Germinal center (tissue), 1 donor: ENCODE data around the gene PRDX5.

Source experiments
- DNase-seq: peaks from one replicate; pipeline ENCODE4 v3.0.0; 2012; ENCODE audit warnings: mixed read lengths, low spot score

The PRDX5 gene

DNA sequence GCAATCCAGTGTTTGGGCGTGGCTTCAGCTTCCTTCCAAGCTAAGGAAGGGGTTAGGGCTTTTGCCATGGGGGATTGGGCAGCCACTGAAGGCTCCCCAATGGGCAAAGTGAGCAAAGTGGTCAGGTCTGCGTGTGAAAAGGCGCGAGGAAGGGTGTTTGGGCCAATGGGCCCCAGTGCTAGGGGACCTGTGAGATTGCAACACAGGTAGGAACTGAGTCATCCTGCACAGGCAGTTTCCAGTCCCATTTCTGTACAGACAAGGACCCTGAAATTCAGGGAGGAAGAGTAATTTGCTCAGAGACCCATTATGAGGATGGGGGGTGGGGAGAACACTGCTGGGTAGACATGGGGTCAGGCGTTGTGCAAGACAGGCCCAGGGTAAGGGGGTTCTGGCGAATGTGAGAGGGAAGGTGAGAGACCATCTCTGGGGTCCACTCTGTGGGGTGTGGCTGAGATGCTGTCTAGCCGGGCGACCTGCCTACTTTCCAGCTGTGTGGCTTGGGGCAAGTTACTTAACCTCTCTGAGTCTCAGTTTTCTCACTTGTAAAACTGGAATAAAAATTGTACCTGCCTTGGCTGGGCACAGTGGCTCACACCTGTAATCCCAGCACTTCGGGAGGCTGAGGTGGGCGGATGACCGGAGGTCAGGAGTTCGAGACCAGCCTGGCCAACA, 29.4 kb downstream of the PRDX5 start:
- no peak for DNase-seq

DNA sequence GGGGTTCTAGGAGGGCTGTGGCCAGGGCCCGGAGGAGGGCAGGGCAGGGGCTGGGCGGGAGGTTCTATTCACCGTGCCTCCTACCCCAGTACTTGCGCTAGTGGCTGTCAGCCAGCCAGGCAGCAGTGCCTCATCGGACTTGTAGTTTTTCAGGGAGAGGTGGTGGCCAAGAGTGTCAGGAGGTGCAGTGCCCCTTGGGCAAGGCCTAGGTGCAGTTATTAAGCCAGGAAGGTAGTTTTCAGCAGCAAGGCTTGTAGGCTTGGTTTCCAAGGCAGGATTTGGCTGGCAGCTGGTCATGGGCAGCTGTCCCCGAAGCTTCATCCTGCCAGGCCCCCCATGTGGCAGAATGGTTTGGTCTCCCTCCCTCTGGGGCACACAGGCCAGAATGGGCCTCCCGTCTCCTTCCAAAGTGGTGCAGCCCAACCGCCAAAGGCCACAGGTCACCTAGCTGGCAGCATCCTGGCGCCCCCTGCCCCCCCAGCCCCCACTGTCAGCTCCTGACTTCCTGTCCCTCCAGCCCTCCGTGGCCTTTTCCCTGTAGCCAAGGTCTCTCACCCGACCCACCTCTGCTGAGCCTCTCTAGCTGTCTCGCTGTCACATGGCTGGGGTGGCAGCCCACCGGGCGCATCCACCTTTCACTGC, 30.6 kb downstream of the PRDX5 start:
- DNase-seq = no peak

DNA sequence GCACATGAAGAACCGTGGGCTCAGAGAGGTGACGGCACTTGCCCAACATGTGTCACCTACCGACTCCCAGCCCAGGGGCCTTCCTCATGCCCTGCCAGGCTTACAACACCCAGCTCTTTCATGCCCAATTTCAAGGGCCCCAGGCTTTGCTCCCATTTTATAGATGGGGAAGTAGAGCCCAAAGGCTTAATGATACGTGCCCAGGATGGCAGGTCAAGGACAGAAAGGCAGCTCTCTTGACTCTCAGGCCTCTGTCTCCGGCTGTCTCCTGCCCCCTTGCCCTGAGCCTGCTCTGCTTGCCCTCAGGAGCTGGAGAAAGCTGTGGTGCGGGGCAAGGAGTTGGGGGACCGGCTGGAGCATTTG, 31.1 kb downstream of the PRDX5 start:
- DNase-seq = no peak

DNA sequence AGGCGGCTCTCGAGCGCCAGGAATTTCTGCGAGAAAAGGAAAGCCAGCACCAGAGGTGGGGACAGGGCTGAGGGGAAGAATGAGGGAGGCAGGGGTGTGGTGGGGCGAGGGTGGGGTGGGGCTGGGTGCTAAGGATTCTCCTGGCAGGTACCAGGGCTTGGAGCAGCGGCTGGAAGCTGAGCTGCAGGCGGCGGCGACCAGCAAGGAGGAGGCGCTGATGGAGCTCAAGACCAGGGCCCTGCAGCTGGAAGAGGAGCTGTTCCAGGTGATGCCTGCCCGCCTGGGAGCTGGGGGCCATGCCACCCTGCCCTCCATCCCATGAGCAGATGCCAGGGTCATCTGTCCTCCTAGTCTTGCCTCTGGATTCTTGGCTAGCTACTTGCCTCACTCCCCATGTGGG, 31.5 kb downstream of the PRDX5 start:
- DNase-seq = no peak

DNA sequence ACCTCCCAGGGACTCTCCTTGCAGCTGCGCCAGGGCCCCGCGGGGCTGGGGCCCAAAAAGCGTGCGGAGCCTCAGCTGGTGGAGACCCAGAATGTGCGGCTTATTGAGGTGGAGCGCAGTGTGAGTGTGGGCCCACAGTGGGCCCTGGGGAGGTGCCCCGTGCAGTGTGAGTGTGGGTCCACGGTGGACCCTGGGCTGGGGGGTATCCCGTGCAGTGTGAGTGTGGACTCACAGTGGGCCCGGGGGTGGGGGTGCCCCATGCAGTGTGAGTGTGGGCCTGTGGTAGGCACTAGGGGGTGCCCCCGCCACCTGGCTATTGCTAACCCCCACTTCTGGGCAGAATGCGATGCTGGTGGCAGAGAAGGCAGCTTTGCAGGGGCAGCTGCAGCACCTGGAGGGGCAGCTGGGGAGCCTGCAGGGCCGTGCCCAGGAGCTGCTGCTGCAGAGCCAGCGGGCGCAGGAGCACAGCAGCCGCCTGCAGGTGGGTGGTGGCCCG, 33.3 kb downstream of the PRDX5 start:
- DNase-seq = no peak

DNA sequence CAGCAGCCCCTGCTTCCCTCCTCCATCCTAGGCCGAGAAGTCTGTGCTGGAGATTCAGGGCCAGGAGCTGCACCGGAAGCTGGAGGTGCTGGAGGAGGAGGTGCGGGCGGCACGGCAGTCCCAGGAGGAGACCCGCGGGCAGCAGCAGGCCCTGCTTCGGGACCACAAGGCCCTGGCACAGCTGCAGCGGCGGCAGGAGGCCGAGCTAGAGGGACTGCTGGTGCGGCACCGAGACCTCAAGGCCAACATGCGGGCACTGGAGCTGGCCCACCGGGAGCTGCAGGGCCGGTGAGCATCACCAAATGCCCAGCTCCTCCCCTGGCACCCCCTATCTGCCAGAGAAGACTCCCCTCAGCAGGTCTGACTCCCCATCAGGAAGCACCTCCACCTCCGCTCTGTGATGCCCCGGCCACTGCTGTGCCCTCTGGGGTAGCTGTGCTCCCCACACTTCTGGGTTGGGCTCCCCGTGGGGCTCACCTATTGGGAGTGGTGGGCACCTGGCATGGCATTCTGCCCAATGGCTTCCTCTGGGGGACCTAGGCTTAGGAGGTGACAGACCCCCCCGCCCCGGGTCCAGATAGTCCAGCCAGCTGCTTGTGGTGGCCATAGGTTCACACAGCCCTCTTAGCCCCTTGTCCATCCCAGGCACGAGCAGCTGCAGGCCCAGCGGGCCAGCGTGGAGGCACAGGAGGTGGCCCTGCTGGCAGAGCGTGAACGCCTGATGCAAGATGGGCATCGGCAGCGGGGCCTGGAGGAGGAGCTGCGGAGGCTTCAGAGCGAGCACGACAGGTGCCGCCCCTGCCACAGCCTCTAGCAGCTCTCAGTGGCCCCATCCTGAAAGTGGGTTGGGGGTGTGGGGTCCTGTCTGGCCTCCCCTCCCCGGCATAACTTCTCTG, 34.4 kb downstream of the PRDX5 start:
- no peak for DNase-seq

DNA sequence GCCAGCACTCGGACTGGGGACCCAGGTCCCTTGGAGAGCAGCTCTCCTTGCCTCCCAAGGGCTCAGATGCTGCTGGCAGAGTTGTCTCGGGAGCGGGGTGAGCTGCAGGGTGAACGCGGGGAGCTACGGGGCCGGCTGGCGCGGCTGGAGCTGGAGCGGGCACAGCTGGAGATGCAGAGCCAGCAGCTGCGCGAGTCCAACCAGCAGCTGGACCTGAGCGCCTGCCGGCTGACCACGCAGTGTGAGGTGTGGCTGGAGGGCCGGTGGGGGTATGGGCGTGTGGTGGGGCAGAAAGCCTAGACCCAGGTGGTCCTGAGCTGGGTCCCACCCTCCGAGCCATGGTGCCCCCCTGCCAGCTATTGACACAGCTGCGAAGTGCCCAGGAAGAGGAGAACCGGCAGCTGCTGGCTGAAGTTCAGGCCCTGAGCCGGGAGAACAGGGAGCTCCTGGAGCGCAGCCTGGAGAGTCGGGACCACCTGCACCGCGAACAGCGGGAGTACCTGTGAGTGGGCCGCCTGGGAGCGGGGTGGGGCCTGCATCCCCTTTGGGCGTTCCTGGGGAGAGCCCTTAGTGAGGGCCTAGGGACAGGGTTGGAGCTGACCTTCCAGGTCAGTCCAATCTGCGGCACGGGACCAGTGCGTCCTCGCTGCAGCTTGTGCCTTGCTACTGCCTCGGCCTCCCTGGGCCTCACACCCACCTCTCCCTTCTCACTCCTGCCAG, 35.2 kb downstream of the PRDX5 start:
- DNase-seq = no peak

DNA sequence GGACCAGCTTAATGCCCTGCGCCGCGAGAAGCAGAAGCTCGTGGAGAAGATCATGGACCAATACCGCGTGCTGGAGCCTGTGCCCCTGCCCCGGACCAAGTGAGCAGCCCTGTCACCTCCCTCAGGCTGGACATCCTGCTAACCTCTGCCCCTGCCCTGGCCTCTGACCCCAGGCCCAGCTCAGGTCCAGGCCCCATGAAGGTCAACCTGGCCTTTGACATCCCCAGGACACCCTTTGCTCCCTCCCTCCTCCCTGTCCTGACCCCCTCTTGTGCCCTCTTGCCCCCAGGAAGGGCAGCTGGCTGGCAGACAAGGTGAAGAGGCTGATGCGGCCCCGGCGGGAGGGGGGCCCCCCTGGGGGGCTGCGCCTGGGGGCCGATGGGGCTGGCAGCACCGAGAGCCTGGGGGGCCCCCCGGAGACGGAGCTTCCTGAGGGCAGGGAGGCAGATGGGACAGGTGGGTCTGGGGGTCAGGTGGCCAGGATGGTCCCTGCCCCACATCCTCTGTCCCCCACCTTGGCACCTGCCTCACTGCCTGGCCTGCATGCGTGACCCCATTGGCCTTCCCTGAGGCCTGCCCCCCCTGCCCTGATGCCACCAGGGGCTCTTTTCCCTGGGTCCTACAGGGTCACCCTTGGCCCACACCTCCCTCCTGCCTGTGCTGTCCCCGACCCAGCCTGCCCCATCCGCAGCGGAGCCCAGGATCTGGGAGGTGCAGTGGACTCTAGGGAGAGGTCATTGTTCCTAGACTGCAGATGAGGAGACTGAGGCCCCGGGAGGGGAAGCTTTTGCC, 36.0 kb downstream of the PRDX5 start:
- DNase-seq = no peak

DNA sequence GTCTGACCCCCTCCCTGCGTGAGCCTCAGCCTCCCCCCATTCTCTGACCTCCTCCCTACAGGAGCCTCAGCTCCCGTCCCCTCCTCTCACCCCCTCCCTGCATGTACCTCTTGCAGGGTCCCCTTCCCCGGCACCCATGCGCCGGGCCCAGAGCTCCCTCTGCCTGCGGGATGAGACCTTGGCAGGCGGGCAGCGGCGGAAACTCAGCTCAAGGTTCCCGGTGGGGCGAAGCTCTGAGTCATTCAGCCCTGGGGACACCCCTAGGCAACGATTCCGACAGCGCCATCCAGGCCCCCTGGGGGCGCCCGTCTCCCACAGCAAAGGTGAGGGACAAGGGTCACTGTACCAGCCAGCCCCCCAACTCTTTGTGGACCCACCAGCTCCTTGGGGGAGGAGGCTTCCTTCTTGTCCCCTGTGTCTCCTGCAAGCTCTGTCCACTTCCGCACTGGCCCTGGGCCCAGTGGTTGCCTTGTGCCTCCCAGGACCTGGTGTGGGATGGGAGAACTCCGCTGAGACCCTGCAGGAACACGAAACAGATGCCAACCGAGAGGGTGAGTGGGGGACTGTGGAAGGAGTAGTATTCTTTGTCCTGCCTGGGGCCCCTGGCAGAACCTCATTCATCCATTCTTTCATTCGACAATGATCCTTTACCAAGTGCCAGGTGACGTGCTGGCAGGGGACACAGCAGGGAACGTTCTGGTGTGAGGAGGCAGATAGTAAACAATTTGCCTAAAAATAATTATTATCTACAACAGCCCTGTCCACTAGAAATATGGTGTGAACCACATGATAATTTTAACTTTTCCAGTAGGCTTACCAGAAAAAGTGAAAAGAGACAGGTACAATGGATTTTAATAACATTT, 37.4 kb downstream of the PRDX5 start:
- peak; percentile 62 for DNase-seq

DNA sequence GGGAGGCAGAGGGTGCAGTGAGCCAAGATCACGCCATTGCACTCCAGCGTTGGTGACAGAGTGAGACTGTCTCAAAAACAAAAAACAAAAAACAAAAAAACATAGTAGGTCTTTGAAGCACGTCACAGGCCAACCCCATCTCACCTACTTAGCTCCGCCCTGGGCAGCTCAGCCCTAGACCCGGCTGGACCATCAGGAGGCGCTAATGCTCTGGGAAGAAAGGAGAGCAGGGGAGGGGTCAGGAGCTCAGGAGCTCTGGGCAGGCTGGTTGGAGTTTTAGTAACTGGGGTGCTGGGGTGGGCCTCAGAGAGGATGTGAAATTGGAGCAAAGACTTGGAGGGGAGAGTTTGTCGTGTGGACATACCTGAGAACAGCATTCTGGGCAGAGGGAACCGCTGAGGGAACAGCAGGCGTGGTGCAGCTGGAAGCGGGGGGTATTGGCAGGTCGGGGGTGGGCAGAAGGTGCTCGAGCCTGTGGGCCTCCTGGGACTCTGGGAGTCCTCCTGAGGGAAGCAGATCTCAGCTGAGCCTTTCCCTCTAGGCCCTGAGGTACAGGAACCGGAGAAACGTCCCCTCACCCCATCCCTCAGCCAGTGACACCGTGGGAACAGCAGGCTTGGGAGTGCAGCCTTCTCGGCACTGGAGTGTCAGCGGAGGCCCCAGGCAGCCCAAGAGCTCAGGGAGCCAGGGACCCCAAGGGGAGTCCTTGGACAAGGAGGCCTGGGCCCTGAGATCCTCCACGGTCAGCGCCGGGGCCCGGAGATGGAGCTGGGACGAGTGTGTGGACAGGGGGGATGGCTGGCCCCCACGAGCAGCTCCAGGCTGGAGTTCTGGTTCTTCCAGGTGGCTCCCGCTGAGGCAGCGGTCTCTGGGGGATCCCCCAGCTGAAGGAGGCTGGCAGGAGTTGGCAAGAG, 38.8 kb downstream of the PRDX5 start:
- DNase-seq = no peak

DNA sequence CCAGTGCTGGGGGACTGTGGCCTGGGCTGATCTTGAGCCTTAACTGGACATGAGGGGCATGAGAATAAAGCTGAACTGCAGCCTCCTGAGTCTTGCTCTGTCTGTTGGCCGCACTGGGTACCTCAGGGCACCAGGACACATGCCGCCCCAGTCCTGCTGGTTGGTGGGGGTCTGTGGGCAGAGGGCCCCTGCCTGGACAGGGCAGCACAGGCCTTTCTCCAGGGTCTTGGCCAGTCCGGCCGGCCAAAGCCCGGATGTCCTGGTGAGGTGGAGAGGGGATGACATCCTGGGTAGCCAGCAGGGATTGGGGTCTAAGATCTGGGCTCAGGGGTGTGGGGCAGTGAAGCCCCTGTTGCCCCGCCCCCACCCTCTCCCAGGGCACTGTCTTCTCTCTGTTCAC, 39.5 kb downstream of the PRDX5 start:
- no peak for DNase-seq

DNA sequence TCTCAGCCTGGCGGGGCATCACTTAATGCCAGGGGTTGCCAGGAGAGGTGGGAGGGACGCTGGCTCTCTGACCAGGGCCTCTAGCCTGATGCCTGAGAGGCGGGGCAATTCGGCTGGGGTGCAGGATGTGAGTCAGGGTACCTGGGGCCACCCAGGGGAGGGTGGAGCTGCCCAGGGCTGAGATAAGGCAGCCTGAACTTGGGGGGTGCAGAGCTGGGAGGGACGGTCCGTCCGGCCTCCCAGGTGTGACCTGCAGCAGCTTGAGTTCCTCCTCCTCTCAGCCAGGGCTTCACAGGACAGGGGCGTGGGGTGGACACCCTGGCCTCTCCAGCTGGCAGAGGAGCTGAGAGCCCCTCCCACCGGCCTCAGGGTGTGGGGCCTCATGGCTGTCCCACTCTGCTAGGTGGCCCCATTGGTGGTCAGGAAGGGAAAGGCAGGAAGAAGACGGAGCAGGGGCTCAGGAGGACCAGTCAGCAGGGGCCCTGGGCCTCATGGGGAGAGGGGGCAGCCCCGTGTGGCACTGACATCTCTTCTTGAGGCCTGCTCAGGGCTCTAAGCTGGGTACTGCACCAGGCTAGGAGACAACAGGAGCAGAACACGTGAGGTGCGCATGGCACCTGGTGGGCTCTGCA, 40.1 kb downstream of the PRDX5 start:
- DNase-seq = no peak

DNA sequence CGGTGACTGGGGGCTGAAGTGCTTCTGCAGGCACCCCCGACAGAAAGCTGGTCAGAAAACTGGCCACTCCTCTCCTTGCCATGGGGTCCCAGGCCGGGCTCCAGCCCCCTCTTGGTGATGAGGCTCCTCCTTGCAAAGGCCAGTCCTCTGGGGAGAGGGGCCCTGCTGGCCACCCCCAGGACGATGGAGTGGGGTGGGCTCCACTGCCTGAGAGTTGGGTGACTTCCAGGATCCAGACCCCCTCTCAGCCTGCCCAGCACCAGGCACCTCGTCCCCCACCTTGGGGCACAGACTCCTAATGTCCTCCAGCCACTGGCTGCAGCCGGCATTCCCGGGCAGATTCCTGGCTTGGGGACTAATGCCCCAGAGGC, 40.6 kb downstream of the PRDX5 start:
- DNase-seq = no peak

DNA sequence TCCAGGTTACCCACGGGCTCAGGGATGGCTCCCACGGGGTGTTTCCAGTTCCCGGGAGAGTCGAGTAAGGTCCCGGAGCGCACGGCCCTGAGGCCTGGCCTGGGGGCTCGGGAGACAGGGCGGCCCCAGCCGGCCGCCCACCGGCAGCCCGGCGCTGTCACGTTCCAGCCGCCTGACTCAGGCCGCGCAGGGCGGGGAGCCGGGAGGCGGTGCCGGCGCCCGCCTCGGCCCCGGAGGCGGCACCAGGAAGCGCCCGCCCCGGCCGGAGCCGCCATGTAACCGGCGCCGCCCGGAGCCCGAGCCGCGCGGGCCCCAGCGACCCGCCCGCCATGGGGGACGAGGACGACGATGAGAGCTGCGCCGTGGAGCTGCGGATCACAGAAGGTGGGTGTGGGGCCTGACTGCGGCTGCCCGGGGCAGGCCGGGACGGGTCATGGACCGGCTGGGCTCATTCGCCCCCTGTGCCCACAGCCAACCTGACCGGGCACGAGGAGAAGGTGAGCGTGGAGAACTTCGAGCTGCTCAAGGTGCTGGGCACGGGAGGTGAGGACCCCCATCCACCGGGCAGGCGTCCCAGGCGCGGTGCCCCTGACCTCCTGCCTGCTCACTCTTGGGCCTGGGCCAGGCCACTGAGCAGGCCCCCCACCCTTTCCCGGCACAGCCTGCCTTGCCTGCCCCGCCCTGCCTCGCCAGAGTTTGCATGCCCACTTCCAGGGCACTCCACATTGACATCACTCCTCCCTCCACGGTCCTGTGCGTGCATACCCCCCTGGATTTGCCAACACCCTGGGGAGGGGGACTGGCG, 41.2 kb downstream of the PRDX5 start, which contains the start of gene RPS6KA4:
TSS of gene RPS6KA4 (plus strand) at position 256 of the 805 bp plus-strand sequence. CDS start at position 330, 74 bp downstream.
- peak; percentile 82 for DNase-seq

DNA sequence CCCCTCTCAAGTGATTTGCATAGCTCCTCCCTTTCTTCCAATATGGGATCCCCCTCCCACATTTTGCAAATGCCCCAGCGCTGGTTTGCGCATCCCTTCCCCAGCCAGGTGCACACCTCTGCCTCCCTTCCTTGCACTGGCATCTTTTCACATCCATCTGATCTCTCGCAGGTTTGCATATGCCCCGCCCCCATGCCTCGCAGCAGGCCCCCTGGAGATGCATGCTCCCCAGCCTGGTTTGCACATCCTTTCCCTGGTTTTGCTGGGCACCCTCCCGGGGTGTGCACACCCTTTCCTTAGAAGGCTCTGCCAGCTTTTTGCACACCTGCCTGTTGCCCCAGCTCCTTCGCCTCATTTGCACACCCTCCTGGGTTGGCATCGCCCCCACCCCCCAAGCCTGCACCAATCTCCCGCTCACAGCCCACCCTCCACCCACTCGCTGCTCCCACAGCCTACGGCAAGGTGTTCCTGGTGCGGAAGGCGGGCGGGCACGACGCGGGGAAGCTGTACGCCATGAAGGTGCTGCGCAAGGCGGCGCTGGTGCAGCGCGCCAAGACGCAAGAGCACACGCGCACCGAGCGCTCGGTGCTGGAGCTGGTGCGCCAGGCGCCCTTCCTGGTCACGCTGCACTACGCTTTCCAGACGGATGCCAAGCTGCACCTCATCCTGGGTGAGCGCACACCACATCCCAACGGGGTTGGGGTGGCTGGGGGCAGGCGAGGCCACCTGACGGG, 42.0 kb downstream of the PRDX5 start:
- peak; percentile 53 for DNase-seq

DNA sequence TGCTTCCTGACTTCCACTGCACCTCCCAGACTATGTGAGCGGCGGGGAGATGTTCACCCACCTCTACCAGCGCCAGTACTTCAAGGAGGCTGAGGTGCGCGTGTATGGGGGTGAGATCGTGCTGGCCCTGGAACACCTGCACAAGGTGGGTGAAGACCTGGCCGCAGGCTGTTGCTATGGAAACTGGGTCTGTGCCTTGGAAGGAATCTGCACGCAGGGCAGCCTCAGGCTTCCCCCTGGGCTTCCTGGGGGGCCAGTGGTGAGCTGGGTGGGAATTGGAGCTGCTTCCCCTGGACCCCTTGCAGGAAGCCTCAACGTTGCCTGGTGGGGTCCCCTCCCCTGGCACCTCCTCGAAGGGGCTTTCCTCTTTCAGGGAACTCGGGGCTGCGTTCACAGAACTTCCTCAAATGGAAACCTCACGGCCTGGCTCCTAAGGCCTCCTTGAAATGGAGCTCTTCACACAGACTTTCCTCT, 42.6 kb downstream of the PRDX5 start:
- DNase-seq = no peak

DNA sequence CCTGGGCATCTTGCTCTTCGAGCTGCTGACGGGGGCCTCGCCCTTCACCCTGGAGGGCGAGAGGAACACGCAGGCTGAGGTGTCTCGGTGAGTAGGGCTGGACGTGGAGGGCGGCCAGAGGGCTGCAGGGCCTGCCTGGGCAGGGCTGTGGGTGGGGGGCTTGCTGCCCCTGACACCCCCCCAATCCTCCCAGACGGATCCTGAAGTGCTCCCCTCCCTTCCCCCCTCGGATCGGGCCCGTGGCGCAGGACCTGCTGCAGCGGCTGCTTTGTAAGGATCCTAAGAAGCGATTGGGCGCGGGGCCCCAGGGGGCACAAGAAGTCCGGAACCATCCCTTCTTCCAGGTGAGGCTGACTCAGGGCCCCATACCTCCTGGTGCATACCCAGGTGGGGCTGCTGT, 43.7 kb downstream of the PRDX5 start:
- DNase-seq = no peak
